IMR-90 (cell line): ENCODE data around the gene KLRF1. TPM values are rescaled to one million over a fixed set of nuclear protein-coding genes. Genes with fewer than 3 reads are reported as not detected.

Experiments
- ATAC-seq: fragments of 200-7000 bp; cut with Tn5 transposase; 2 replicates; pipeline ENCODE4 v1.9.1; 2020; ENCODE audit warnings: low read depth, mild to moderate bottlenecking, moderate library complexity
- BruUV-seq: library from RNA; stranded (reverse); fragments of 400-500 nt; replicated peaks from 2 replicates; lab custom pipeline; 2021; lab: Mats Ljungman, UMichigan
- CTCF ChIA-PET: fragments of 300-600 bp; formaldehyde crosslinking; extraction: SDS; loops from one replicate; lab custom pipeline; 2021; ENCODE audit warnings: antibody characterized with exemption; lab: Yijun Ruan, JAX
- POLR2A ChIA-PET: fragments of 300-600 bp; sonication (Branson Sonifier 250); formaldehyde crosslinking; loops from one replicate; lab custom pipeline; 2022; ENCODE audit warnings: antibody characterized with exemption; ENCODE audit not compliant: unreplicated experiment; lab: Charles Lee
- DNase-seq: peaks from one replicate; pipeline ENCODE4 v3.0.0; 2013
- H2AFZ ChIP-seq: replicated peaks from 2 replicates; pipeline ENCODE3; 2013; ENCODE audit warnings: low read length, mild to moderate bottlenecking; ENCODE audit not compliant: poor library complexity
- H2AK5ac ChIP-seq: 2 replicates; pipeline ENCODE4 v1.6.1; 2013; ENCODE audit warnings: low read depth, low read length, inconsistent platforms
- H2AK9ac ChIP-seq: replicated peaks from 2 replicates; pipeline ENCODE3; 2013; ENCODE audit warnings: mild to moderate bottlenecking, low read depth, low read length, moderate library complexity; ENCODE audit not compliant: poor library complexity
- H2BK120ac ChIP-seq: 2 replicates; pipeline ENCODE4 v1.6.1; 2013; ENCODE audit warnings: low read depth, low read length, inconsistent platforms
- H2BK15ac ChIP-seq: 3 replicates; pipeline ENCODE4 v1.6.1; 2013; ENCODE audit warnings: low read depth, low read length, inconsistent platforms
- H2BK20ac ChIP-seq: 2 replicates; pipeline ENCODE4 v1.6.1; 2013; ENCODE audit warnings: low read depth, mild to moderate bottlenecking, inconsistent platforms, low read length, moderate library complexity
- H2BK5ac ChIP-seq: 2 replicates; pipeline ENCODE4 v1.6.1; 2013; ENCODE audit warnings: mild to moderate bottlenecking, low read depth, low read length, inconsistent platforms; ENCODE audit not compliant: poor library complexity, severe bottlenecking
- H3K14ac ChIP-seq: replicated peaks from 2 replicates; pipeline ENCODE4 v1.6.1; 2013; ENCODE audit warnings: low read depth, low read length, inconsistent platforms
- H3K18ac ChIP-seq: 2 replicates; pipeline ENCODE4 v1.6.1; 2013; ENCODE audit warnings: low read depth, low read length, control low read depth
- H3K23ac ChIP-seq: 2 replicates; pipeline ENCODE4 v1.6.1; 2013; ENCODE audit warnings: low read depth, low read length, inconsistent platforms
- H3K27ac ChIP-seq: 2 replicates; pipeline ENCODE4 v1.5.1; 2013; ENCODE audit warnings: mild to moderate bottlenecking, control low read depth, low read length; ENCODE audit not compliant: insufficient read depth
- H3K27me3 ChIP-seq: 2 replicates; pipeline ENCODE4 v1.6.1; 2013; ENCODE audit warnings: low read length; ENCODE audit not compliant: control insufficient read depth, insufficient read depth
- H3K36me3 ChIP-seq: 2 replicates; pipeline ENCODE4 v1.6.1; 2013; ENCODE audit warnings: low read length, mixed read lengths; ENCODE audit not compliant: control insufficient read depth, insufficient read depth
- H3K4ac ChIP-seq: 2 replicates; pipeline ENCODE4 v1.6.1; 2013; ENCODE audit warnings: low read depth, low read length, inconsistent platforms
- H3K4me1 ChIP-seq: 2 replicates; pipeline ENCODE4 v1.6.1; 2013; ENCODE audit warnings: low read length, mixed read lengths; ENCODE audit not compliant: control insufficient read depth, insufficient read depth
- H3K4me2 ChIP-seq: 2 replicates; pipeline ENCODE4 v1.6.1; 2013; ENCODE audit warnings: low read depth, mild to moderate bottlenecking, control low read depth, low read length, moderate library complexity
- H3K4me3 ChIP-seq: 2 replicates; pipeline ENCODE4 v1.5.1; 2013; ENCODE audit warnings: low read depth, mild to moderate bottlenecking, control low read depth, low read length, moderate library complexity; ENCODE audit not compliant: insufficient read depth
- H3K56ac ChIP-seq: 2 replicates; pipeline ENCODE4 v1.6.1; 2013; ENCODE audit warnings: low read length, inconsistent platforms; ENCODE audit not compliant: insufficient read depth; ENCODE audit errors: extremely low read depth
- H3K79me1 ChIP-seq, 2 experiments: 2 replicates each; pipeline ENCODE4 v1.6.1; 2013; ENCODE audit warnings: low read length in 2 of 2, inconsistent platforms in 1 of 2, low read depth in 1 of 2
- H3K9ac ChIP-seq: 2 replicates; pipeline ENCODE4 v1.6.1; 2013; ENCODE audit warnings: low read depth, low read length, control low read depth
- H3K9me1 ChIP-seq: 2 replicates; pipeline ENCODE4 v1.6.1; 2013; ENCODE audit warnings: low read length, inconsistent platforms; ENCODE audit not compliant: insufficient read depth
- H3K9me3 ChIP-seq: 2 replicates; pipeline ENCODE4 v1.6.1; 2013; ENCODE audit warnings: low read length; ENCODE audit not compliant: control insufficient read depth, insufficient read depth
- H4K20me1 ChIP-seq: 2 replicates; pipeline ENCODE4 v1.6.1; 2013; ENCODE audit warnings: low read length, inconsistent platforms; ENCODE audit not compliant: insufficient read depth
- H4K5ac ChIP-seq: 2 replicates; pipeline ENCODE4 v1.6.1; 2013; ENCODE audit warnings: mild to moderate bottlenecking, low read depth, low read length, control low read depth
- H4K8ac ChIP-seq, 2 experiments: 2 replicates each; pipeline ENCODE4 v1.6.1; 2013; ENCODE audit warnings: low read depth in 2 of 2, low read length in 2 of 2, control low read depth in 1 of 2, inconsistent platforms in 1 of 2
- H4K91ac ChIP-seq: 2 replicates; pipeline ENCODE4 v1.6.1; 2013; ENCODE audit warnings: low read depth, low read length, inconsistent platforms; ENCODE audit not compliant: insufficient read depth
- FOS ChIP-seq: fragments of 150-350 bp; IDR thresholded peaks from 2 replicates; pipeline ENCODE4 v1.6.1; 2016; ENCODE audit warnings: low read depth, low read length
- MAFK ChIP-seq: IDR thresholded peaks from 2 replicates; pipeline ENCODE4 v1.6.1; 2012; ENCODE audit warnings: low read depth, low read length, improper control_type of control experiment
- MAZ ChIP-seq: IDR thresholded peaks from 2 replicates; pipeline ENCODE4 v1.6.1; 2012; ENCODE audit warnings: low read depth, mild to moderate bottlenecking, low read length, improper control_type of control experiment, moderate library complexity, borderline replicate concordance
- POLR2A ChIP-seq: IDR thresholded peaks from 2 replicates; pipeline ENCODE4 v1.6.1; 2012; ENCODE audit warnings: mild to moderate bottlenecking, low read depth, low read length
- RFX5 ChIP-seq: IDR thresholded peaks from 2 replicates; pipeline ENCODE4 v1.8.0; 2012; ENCODE audit warnings: low read depth, mild to moderate bottlenecking, low read length, moderate library complexity
- WGBS, 2 experiments: methylation state at CpG; one replicate each; pipeline versions ENCODE4 v1.1.5 to v1.1.7; 2013; ENCODE audit warnings: missing lambda C conversion rate in 2 of 2; ENCODE audit not compliant: insufficient read length in 1 of 2; ENCODE audit errors: extremely low coverage in 2 of 2; 5-methylcytosine and 5-hydroxymethylcytosine counted together
- dilution Hi-C: fragments of 300-500 bp; cut with HindIII; formaldehyde crosslinking; loops from one replicate; pipeline ENCODE4 v1.14.3; 2018; ENCODE audit warnings: low sequenced_read_pairs; ENCODE audit not compliant: unreplicated experiment
- in situ Hi-C: fragments of 300-500 bp; cut with MboI; formaldehyde crosslinking; loops from 3 replicates; pipeline ENCODE4 v1.14.3; 2019; ENCODE audit warnings: low sequenced_read_pairs, inconsistent platforms, mixed read lengths
- intact Hi-C: fragments of 100-400 bp; cut with micrococcal nuclease; formaldehyde crosslinking; loops from 2 replicates; pipeline ENCODE4 v1.10.0; 2022
- polyA plus RNA-seq, 3 experiments: library from polyadenylated mRNA; depleted of rRNA; stranded (reverse); fragments of >200 nt; gene quantifications; 2 replicates each; pipeline ENCODE4 v1.2.3, GENCODE V29; 2012; ENCODE audit warnings: low replicate concordance in 1 of 3
- total RNA-seq: library from RNA; depleted of rRNA; stranded (reverse); fragments of >200 nt; gene quantifications from 2 replicates; pipeline ENCODE4 v1.2.3, GENCODE V29; 2012

The KLRF1 gene
- total and polyA plus RNA-seq, 2 of the 4 experiments (the other 2 are of a cell fraction), result not detected

DNA sequence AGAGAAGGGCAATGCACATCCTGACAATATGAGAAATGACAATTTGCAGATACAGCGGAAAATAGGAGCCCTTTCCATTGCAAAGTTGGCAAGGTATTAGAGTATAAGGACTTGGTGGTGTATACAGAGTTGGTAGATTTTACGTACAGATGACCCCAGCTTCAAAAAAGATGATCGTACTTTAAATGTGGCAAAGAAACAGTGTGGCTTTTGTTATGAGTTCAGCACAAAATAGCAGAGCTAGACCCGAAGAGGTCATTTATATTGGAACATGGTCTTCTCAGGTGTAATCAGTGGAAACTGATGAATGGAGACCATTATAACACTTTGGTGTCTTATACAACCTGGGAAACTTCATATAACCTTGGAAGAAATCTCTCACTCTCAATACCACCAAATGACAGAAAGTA is 39.6 kb downstream of the KLRF1 start:
- H3K9ac ChIP-seq, result no peak overlapping the region
- no peak for TF ChIP-seq FOS
- no peak for TF ChIP-seq RFX5
- no peak for TF ChIP-seq MAFK
- no peak for TF ChIP-seq MAZ
- no peak for TF ChIP-seq POLR2A
- H3K4ac ChIP-seq, result no peak overlapping the region
- no peak overlapping the region for H4K8ac ChIP-seq
- H3K79me1 ChIP-seq, result no peaks in the 10 kb centered on the region
- intact Hi-C loops, result loop anchor here (5.0 kb wide), 1 partner anchor 345 kb away; the partner anchor contains the start of gene GABARAPL1
- no peak overlapping the region for H4K5ac ChIP-seq
- H3K18ac ChIP-seq, result no peak overlapping the region
- ATAC-seq (no peak), DNase-seq (no peak)
- H3K4me2 ChIP-seq, result no peak overlapping the region
- no peak overlapping the region for H2BK20ac ChIP-seq
- H3K4me3 ChIP-seq, result no peak overlapping the region
- no peaks in the 10 kb centered on the region for H3K36me3 ChIP-seq
- no peak overlapping the region for H2BK5ac ChIP-seq
- POLR2A ChIA-PET, result no interaction called here
- 94% methylated on average over 2 of the region's 4 CpGs; no CpG with 5 or more reads in 1 of the 2 experiments for WGBS, 2 experiments
- H4K20me1 ChIP-seq, result no peaks in the 10 kb centered on the region
- no peak overlapping the region for H3K23ac ChIP-seq
- H4K91ac ChIP-seq, result no peak overlapping the region
- H2BK15ac ChIP-seq, result no peak overlapping the region
- no peaks in the 10 kb centered on the region for H3K9me3 ChIP-seq
- dilution Hi-C loops, result no loop called here
- H3K27ac ChIP-seq, result no peak overlapping the region
- in situ Hi-C loops, result no loop called here
- H2AK5ac ChIP-seq, result no peak overlapping the region
- no peak overlapping the region for H3K56ac ChIP-seq
- H3K9me1 ChIP-seq, result no peaks in the 10 kb centered on the region
- no peak overlapping the region for H3K14ac ChIP-seq
- H2AFZ ChIP-seq, result no peak overlapping the region
- CTCF ChIA-PET, result interaction anchor here (1.1 kb wide), 1 partner anchor 51 kb away, joined by 3 read pairs; no protein-coding TSS in a partner anchor
- BruUV-seq, result no TSS peak
- no peak overlapping the region for H2AK9ac ChIP-seq
- peaks cover 2% of the 10 kb centered on the region; the same call in 1 of the 2 replicates for H3K4me1 ChIP-seq
- no peak overlapping the region for H2BK120ac ChIP-seq
- H3K27me3 ChIP-seq, result no peaks in the 10 kb centered on the region
